ENCODE results near the gene OLFM2. TPM values are rescaled to one million over a fixed set of nuclear protein-coding genes. Genes with fewer than 3 reads are reported as not detected.
A peak's percentile ranks its signal among the peaks of the same experiment; 100 is the strongest.

OLFM2 gene
- total RNA-seq, 2 donors from 2014 or later = 33.1 to 58.1 TPM

GRCh38 chr19:9883764-9884163, 52.6 kb downstream of the OLFM2 start:
- H3K27me3 ChIP-seq (ENCODE audit: control insufficient read depth, insufficient read depth, low read length, poor library complexity, severe bottlenecking) = no peaks in the 10 kb centered on the region
- Mint-ChIP-seq H3K9me3 (no peaks in the 10 kb centered on the region), H3K27ac (no peak overlapping the region), H3K36me3 (ENCODE audit: low read depth) (no peaks in the 10 kb centered on the region), H3K4me3 (no peak overlapping the region), H3K27me3 (ENCODE audit: insufficient read depth) (no peaks in the 10 kb centered on the region), H3K4me1 (no peaks in the 10 kb centered on the region)
- H3K27ac ChIP-seq (ENCODE audit: low read depth, low read length) = peak overlapping the region; percentile 84
- WGBS, 2 experiments (ENCODE audit: insufficient coverage in 1 of 2, insufficient read length in 1 of 2) = 89 to 94% methylated on average over 9 to 12 of the region's 12 CpGs
- H3K36me3 ChIP-seq (ENCODE audit: control insufficient read depth, insufficient read depth, low read length) = no peaks in the 10 kb centered on the region
- no peak for DNase-seq
- no peak overlapping the region for H3K9ac ChIP-seq (ENCODE audit: extremely low read depth, low read length, poor library complexity, severe bottlenecking)
- H3K9me3 ChIP-seq (ENCODE audit: control insufficient read depth, low read length) = no peaks in the 10 kb centered on the region
- H3K4me3 ChIP-seq (ENCODE audit: low read length) = no peak overlapping the region
- H3K4me1 ChIP-seq (ENCODE audit: control insufficient read depth, insufficient read depth, low read length) = no peaks in the 10 kb centered on the region
- TF ChIP-seq CTCF (conservative IDR thresholded peaks at IDR 0.05) = no peak

GRCh38 chr19:9883231-9883758, 53.0 kb downstream of the OLFM2 start:
- no peak overlapping the region for H3K9ac ChIP-seq (ENCODE audit: extremely low read depth, low read length, poor library complexity, severe bottlenecking)
- no peaks in the 10 kb centered on the region for H3K36me3 ChIP-seq (ENCODE audit: control insufficient read depth, insufficient read depth, low read length)
- TF ChIP-seq CTCF (conservative IDR thresholded peaks at IDR 0.05) = no peak
- no peaks in the 10 kb centered on the region for H3K9me3 Mint-ChIP-seq
- H3K4me3 ChIP-seq (ENCODE audit: low read length) = no peak overlapping the region
- no peaks in the 10 kb centered on the region for H3K27me3 Mint-ChIP-seq (ENCODE audit: insufficient read depth)
- 76 to 78% methylated on average over 5 to 10 of the region's 10 CpGs for WGBS, 2 experiments (ENCODE audit: insufficient coverage in 1 of 2, insufficient read length in 1 of 2)
- H3K9me3 ChIP-seq (ENCODE audit: control insufficient read depth, low read length) = no peaks in the 10 kb centered on the region
- H3K27me3 ChIP-seq (ENCODE audit: control insufficient read depth, insufficient read depth, low read length, poor library complexity, severe bottlenecking) = no peaks in the 10 kb centered on the region
- H3K4me1 ChIP-seq (ENCODE audit: control insufficient read depth, insufficient read depth, low read length) = no peaks in the 10 kb centered on the region
- no peaks in the 10 kb centered on the region for H3K4me1 Mint-ChIP-seq
- DNase-seq = peak; percentile 56
- no peak overlapping the region for H3K4me3 Mint-ChIP-seq
- H3K27ac ChIP-seq (ENCODE audit: low read depth, low read length) = peak overlapping the region; percentile 84
- no peak overlapping the region for H3K27ac Mint-ChIP-seq
- H3K36me3 Mint-ChIP-seq (ENCODE audit: low read depth) = no peaks in the 10 kb centered on the region

- H3K36me3 Mint-ChIP-seq (ENCODE audit: low read depth) = no peaks in the 10 kb centered on the region
- Histone ChIP-seq H3K27ac (ENCODE audit: low read depth, low read length) (no peak overlapping the region), H3K36me3 (ENCODE audit: control insufficient read depth, insufficient read depth, low read length) (no peaks in the 10 kb centered on the region), H3K4me1 (ENCODE audit: control insufficient read depth, insufficient read depth, low read length) (no peaks in the 10 kb centered on the region), H3K9me3 (ENCODE audit: control insufficient read depth, low read length) (no peaks in the 10 kb centered on the region), H3K9ac (ENCODE audit: extremely low read depth, low read length, poor library complexity, severe bottlenecking) (no peak overlapping the region), H3K27me3 (ENCODE audit: control insufficient read depth, insufficient read depth, low read length, poor library complexity, severe bottlenecking) (no peaks in the 10 kb centered on the region), H3K4me3 (ENCODE audit: low read length) (no peak overlapping the region)
- TF ChIP-seq CTCF (conservative IDR thresholded peaks at IDR 0.05) = no peak
- no peaks in the 10 kb centered on the region for H3K27me3 Mint-ChIP-seq (ENCODE audit: insufficient read depth)
- no peaks in the 10 kb centered on the region for H3K4me1 Mint-ChIP-seq
- 91 to 97% methylated on average over 8 to 9 of the region's 9 CpGs for WGBS, 2 experiments (ENCODE audit: insufficient coverage in 1 of 2, insufficient read length in 1 of 2)
- H3K27ac Mint-ChIP-seq = no peak overlapping the region
- no peak overlapping the region for H3K4me3 Mint-ChIP-seq
- DNase-seq = no peak
- peaks cover 2% of the 10 kb centered on the region for H3K9me3 Mint-ChIP-seq
Measured at GRCh38 chr19:9881720-9882119, 54.6 kb downstream of the OLFM2 start.

All from endodermal cell (in vitro differentiated cells).